Activated CD8-positive, alpha-beta memory T cell treated with anti-CD3 and anti-CD28 coated beads, Interleukin-2, amount 50 U/mL, for 48 hours (primary cell): ENCODE results near the gene LPP.

ENCODE experiments used
- DNase-seq: peaks from one replicate; pipeline ENCODE4 v3.0.0-alpha.2; 2020

The LPP gene

DNA sequence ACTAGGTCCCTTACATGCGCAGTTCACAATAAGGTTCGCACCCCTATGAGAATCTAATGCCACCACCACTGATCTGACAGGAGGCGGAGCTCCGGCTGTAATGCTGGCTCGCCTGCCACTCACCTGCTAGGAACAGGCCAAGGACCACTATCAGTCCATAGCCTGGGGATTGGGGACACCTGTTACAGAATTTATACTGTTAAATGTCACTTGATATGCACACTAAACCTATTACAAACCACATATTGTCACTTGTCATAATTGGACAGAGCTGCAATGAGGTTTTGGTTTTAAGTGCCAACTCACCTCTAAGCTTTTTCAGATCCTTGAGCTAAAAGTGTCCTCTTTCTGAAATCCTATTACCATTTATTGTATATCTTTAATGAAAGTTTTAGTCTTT is 509.9 kb downstream of the LPP start:
- DNase-seq: no peak

DNA sequence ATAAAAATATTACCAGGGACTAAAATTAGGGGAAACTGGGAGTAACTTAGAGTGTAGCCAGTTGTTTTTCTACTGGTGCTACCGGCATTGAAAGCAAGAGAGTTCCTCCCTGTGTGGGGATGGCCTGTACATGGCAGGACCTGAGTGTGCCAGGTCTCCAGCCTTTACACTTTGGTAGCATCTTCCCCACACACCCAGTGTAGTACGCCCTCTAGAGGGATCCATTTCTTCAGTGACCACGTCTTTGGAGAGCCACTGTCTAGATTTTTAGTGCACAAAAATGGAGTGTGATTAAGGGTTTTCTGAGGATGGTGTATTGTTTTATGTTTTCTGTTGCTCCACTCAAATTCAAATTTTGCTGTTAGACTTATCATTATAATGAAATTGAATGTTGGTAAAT is 510.8 kb downstream of the LPP start:
- no peak for DNase-seq

DNA sequence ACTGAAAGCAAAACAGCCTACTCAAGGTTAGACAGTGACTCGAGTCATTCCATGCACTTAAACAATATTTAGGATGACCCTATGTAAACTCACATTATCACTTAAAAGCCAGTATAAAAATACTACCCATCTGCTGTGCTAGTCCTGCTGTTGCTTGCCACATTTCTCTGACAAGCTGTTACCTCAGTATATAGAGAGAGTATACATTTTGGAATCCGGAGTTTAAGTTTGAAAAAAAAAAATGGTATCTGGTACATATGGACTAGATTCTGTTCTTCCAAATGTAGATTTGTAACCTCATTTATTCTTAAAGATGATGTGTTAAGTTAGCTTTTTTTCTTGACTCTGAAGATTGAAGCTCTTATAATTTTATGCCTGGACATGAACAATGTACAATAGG is 514.0 kb downstream of the LPP start:
- no peak for DNase-seq

DNA sequence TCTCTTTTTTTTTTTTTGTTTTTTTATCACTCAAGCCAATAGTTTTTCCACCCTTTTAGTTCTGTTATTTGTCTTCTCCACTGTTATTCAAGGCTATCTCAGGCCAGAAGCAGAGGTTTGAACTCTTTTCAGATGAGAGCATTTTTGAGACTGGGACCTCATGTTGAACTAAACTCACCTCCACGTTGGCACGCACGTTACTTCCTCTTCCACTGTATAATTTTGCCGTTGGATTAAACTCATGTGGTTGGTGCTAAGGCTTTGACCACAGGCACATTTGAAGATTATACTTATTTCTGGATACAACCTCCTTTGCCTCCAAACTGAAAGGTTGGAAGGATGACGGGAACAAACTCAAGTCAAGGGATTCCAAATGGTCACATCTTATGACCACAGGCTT is 516.5 kb downstream of the LPP start:
- no peak for DNase-seq

DNA sequence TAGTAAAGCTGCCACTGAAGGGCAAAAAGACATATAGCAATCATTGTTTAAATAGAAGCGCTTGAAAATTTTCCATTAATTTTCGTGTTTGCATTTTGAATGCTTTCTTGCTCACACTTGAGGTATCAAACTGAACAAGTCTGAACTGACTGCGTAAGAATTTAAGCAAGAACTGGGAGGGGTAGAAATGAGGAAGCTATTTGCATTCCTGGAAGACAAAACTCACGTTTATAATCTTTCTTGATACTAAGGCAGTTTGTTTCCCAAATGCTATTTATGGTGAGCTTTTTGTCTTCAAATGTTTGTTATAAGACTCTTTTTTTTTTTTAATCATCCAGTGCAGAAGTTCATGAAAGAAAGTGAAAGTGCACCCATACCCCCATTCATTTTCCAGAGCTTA is 518.0 kb downstream of the LPP start:
- DNase-seq: no peak

DNA sequence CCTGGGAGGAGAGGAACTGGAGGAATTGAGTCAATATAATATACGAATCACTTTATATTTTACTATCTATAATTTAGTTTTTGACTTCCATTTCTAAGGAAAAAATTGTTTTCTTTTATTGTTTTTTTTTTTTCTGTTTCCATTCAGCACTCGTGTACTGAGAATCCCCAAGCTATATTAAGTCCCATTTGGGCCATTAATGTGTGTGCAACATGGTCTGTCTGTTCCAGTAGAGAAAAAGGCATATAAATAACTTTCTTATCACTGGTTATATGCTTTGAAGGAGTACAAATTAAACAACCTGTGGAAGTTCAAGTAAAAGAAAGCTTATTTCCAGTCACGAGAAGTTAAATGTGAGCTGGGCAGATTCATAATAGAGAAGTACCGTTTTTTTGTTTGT is 518.9 kb downstream of the LPP start:
- DNase-seq: no peak

DNA sequence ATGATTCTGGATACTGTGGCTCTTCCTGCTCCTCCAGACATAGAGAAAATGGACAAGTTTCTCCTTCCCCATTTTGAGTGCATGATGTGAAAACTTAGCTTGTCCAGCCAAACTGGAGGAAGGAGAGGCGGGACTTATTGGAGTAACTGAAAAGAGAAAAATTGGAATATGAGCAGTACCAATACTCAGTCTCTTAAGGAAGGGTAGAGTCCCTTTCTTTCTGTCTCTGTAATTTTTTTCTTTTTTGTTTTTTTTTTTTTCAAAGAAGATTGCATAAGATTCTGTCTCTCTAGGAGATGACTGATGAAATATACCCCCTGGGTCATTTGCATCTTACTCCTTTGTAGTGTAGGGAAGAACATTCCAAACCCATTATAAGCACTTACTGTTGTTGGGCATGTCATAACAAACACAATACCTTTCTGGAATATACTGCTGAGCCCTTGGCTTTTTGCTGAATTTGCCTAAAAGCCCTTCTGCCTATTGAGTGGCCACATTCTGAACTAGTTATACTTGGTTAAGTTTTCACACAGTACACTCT is 519.8 kb downstream of the LPP start:
- DNase-seq: no peak

DNA sequence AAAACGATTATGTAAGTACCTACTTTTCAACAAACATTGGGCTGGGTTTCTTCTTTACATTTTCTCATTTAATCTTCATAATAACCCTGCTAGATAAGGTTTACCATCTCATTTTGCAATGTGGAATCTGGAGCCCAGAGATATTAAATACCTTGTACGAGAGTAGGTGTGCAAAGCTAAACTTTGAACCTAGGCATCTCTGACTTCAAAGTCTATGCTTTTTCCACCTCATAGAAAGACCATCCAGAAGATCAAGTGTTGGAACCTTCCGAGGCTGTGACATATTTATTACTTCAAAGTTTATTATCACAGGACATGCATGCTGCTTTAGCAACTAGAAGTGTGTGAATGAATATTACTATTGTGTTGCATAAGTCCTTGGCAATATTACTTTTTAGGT is 520.6 kb downstream of the LPP start:
- no peak for DNase-seq

DNA sequence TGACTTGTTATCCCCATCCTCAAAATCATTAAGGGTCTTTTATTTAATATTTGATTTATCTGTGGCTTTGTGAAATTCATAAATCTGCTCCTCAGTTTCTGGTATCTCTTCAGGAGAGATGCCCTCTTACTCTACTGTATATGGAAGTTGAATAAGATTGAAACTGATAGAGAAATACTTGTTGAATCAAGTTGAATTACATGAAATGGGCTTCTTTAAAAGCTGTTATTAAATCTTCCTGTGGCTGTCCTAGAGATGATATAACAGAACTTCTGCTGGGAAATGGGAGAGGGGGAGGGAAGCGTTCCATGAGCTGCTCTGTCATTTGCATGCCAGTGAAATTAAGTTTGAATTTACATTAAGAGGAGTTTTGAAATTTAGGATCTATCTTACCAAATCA is 523.4 kb downstream of the LPP start:
- no peak for DNase-seq

DNA sequence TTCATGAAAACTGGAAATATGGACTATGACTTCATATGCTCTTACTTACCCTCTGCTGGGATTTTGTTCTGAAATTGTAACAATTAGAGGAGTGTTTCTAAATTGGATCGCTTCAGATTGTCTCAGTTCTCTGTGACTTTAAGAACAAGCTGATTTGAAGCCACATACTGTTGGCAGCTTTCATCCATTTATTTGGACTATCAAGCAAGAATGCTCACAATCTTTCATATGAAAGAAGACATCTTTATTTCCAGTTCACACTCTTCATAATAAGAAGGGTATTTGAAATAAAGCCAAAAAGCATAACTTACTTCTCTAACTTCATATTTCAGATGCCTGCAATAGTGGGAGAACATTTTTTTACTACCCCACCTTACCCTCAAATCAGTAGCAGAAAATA is 526.2 kb downstream of the LPP start:
- no peak for DNase-seq

DNA sequence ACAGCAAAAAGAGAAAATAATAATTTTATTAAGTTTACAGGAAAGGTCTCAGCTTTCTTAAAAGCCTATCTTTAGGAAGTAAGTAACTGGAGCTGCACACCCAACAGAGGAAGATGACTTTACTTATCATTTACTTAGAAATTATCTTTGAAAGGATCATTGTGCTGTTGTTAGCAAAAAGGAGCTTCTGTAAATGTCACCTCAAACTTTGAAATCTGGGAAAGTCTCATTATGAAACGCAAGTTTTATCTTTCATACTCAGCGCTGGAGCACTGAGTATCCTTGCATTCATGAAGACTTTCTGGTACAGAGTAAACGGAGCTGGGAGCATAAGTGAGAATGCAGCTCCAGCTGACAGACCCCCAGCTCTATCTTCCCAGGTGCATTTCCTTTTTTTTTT is 526.6 kb downstream of the LPP start:
- no peak for DNase-seq

DNA sequence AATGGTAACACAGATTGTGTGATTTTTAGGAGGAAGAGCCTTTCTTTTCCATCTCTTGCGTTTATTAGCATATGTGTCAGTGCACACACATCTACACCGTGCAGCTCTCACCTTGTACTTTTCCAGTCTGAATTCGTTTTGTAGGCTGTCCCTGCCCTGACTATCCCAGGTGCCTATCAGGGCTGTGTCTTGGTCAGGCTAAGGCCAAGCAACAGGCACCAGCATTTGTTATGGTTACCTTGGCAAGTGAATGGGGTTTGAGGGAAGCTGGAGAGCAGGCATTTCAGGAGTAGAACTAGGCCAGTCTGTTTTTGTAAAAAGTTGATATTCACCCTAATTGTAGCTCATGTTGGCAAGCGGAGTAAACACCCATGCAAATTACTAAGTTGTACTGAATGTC is 528.4 kb downstream of the LPP start:
- DNase-seq: no peak

DNA sequence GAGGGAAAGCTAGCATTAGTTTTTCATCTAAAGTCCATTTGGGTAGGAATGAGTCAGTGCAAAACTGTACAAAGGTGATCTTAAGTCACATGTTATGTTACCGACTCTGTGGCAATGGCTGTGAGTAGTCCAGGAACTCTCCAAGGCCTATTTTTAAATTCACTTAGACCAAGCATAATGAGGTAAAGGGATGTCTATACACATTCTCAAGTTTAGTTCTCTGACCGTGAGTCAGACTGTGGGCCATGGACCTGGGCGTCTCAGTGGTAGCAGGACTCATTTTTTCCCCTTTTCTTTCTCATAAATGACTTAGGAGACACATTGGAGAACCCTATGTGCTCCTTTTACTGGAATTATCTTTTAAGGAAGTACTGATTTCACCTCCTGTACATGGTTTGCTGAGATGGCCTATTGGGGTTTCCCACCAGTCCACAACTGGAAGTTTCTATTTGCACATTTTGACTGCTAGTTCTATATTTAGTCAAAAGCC is 529.1 kb downstream of the LPP start:
- DNase-seq: peak; percentile 59

DNA sequence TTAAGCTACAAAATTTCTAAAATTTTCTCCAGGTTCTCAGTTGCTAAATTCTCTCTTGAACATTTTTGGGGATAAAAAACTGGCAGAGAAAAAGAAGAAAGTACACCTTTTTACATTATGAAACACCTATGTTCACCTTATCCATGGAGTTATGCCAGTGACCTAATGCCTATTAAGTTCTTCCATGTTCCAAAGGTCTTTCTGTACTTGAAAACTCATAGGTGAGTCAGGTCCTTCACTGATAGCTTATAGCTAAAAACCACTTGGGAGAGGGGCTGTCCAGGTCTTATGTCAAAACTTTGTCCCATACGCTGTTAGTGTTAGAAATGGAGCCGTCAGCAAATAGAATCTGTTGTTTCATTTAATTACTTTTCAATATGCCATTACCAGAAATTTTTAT is 530.3 kb downstream of the LPP start:
- no peak for DNase-seq

DNA sequence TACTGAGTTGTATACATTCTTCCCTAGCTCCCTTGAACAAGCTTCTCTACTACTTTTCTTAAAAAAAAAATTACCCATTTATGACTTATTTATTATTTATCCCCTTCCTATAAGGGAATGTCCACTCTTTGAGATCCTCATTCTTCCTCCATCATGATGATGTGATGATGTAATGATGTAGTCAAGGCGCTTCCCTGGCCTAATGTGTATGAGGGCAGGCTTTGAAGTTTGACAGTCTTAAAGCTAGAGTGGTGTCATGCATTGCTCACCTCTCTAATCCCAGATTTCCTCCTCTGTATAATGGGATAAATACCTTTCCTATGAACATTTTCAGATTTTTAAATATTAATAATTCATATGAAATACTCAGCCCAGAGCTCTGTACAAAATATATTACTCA is 531.8 kb downstream of the LPP start:
- DNase-seq: no peak

DNA sequence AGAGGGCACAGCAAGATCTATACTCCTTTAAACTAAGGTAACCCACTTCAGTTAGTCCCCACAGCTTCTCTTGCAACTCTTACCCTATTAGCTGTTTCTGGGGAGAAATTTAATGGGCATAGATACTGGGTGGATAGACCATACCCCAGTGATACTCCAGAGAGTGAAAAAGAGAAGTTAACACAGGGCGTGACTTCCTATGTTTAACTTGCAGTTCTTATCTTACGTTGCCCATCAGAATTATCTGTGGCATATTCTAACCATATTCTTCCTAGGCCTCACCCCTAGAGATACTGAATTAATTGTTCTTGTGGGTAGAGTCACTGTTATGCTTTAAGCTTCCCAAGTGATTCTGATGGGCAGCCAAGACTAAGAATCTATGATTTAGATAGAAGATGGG is 532.4 kb downstream of the LPP start:
- DNase-seq: no peak

DNA sequence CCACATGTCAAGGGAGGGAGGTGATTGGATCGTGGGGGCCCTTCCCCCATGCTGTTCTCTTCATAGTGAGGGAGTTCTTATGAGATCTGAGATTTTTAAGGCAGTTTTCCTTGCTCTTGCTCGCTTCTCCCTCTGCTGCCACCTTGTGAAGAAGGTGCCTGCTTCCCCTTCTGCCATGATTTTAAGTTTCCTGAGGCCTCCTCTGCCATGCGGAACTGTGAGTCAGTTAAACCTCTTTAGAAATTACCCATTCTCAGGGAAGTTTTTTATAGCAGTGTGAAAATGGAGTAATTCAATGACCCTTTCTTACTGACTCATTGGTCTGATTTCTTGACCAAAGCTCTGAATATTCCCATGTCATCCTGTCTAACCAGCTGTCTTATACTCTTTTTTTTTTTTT is 533.4 kb downstream of the LPP start:
- no peak for DNase-seq

DNA sequence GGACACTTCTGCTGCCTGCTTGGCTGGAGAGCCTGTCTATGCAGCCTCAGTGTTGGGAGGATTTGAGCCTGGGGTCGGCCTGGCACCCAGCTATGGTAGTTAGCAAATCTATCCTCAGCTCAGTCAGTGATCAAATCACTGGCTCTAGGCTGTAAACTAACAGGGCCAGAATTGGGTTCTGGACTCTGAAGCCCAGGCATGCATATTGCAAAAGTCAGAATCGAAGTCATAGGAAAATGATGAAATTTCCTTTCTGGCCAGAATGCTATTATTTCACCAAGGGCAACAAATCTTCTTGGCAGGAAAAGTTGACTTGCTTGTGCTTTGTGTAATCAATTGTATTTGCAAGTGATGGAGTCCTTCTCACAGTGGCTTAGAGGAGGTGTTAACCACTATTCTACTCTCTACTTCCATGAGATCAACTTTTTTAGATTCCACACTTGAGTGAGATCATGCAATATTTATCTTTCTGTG is 535.2 kb downstream of the LPP start:
- no peak for DNase-seq

DNA sequence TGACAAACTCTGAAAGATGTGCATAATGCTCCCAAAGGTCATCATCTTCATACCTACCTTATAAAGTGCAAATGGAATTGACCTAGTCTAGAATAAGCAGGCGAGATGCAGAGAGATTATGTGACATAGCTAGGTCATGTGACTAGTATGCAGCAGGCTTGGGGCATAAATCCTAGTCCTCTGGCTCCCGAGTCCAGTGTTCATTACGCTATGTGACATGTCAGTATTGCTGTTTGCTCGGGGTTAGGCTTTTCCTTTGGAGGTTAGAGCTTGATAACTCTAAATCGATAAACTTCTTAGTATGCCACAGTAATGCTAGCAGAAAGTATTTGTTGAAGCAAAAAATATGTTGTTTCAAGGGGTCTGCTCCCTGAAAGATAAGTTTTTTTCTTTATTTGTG is 536.1 kb downstream of the LPP start:
- no peak for DNase-seq

DNA sequence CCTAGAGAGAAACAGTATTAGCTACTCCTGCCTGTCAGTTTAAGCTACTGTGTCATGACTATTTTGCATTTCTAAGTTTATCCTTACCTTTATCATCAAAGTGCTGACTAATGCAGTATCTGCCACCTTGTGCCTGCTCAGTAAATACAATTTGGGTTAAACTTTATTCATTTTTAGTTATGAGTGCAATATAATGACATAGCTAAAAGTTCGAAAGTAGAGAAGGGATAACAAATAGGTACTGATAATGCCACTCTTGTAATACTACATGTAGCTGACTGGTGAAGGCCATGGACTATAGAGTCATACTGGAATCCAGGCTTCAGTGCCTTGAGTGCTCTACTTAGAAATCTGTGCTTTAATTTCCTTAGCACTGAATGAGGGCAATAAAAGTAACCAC is 537.0 kb downstream of the LPP start:
- DNase-seq: no peak

DNA sequence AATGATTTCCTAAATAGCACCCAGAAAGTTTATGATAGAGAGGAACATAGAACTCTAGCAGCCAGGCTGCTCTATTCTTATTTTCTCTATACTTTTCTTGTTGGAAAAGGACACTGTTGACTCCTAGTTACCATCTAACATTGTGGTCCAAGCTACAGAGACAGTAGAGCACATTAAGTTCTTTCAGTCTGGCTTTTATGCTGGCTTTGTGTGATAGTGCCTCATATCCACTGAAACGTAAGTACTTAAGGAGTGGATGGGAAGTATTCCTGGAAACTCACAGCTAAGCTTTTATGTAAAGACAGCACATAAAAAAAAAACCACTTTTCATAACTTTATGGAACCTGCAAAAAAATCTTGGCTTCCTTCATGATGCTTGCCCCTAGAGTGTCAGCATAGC is 537.7 kb downstream of the LPP start:
- no peak for DNase-seq

DNA sequence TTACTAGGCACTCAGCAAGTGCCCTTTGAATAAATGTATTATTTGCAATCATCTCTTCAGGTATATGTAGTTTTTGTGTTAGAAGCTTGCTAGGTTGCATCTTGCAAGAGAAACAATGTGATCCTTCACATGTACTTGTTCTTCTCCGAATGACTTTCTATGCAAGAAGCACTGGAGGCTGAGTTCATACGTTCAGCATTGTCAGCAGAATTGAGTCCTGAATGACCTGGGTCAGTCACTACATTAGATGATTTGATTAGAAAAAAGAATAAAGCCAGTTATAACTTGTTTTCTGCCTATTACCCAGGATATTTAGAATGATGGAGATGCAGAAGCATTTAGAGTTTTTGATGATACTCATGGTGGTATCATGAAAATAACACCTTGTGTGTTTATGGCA is 538.7 kb downstream of the LPP start:
- no peak for DNase-seq

DNA sequence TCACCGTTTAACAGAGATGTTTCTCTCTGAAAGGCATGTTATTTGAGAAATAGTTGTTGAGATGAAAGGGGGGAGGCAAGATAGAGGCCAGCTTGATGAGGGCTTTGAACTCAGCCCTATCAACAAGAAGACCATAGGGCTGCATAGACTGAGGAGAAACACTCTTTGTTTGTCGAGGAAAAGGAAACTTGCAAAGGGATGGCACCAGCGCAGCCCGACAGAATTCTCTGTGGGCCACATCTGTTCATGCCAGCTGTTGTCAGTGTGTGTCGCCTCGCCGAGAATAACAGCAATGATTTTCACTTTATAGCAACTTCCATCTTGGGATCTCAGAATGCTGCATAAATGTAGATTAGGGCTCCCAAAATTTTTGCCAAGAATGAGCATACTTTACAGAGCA is 539.5 kb downstream of the LPP start:
- DNase-seq: no peak

DNA sequence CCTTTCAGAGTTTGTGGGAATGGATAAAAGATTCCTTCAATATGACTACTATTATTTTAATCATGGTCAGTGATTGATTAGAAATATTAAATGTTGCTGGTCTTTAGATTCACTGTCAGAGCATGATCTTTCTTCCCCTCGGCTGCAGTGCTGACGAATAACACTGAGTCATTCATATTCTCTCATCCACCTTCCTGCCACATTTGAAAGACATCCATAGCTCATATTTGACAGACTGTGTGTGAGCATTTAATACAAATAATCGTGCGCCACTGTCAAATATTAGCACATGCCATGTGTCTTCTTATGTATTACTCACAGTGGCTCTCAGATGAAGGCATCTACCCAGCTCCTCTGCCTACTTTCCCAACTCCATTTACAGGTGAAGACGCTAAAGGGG is 541.3 kb downstream of the LPP start:
- DNase-seq: no peak

DNA sequence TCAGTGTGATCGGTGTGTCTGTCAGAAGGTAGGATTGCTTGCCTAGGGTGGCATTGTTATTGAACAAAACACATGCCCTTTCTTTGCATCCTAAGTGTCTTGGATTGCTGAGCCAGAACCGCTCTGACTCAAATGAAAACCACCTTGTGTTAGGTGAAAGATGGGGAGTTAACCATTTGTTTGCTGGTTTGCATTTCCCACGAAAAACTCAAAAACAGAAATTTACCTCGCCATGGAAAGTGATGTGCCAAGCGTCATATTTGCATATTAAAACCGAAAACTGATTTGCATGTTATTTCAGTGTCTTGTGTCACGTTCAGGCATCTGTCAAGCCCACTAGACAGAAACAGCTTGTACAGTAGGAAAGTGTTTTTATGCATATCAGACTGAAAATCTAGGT is 543.2 kb downstream of the LPP start:
- no peak for DNase-seq

DNA sequence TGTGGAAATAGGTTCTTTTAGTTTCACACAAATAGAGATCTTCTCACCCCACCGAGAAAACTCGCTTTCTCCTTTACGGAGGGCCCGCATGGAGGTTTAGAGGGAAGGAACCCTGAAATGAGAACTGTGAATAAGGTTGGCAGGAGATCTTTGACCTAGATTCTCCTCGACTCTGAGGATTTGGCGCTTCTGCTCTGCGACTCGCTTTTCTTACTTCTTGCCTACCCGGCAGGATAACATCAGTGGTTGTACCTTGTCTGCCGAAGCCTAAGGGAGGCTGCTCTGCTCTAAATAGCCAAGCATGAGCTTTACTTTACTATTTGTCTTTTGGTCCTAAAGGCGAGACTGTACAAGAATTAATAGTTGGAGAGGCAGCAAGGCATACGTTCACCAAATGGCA is 544.5 kb downstream of the LPP start:
- DNase-seq: no peak
